BE2C (cell line): ENCODE measurements around the gene PPP2R3A.

Experiments used
- DNase-seq: peaks from one replicate; pipeline ENCODE4 v3.0.0-alpha.2; 2020
- H3K27me3 ChIP-seq: fragments of 250-450 bp; sonication (Bioruptor Pico); 2 replicates; pipeline ENCODE4 v1.5.1; 2020; ENCODE audit warnings: mild to moderate bottlenecking
- H3K36me3 ChIP-seq: fragments of 250-450 bp; sonication (Bioruptor Pico); 2 replicates; pipeline ENCODE4 v1.5.1; 2020; ENCODE audit warnings: mild to moderate bottlenecking
- H3K4me1 ChIP-seq: fragments of 250-450 bp; sonication (Bioruptor Pico); 2 replicates; pipeline ENCODE4 v1.5.1; 2020
- H3K4me3 ChIP-seq: 2 replicates; pipeline ENCODE4 v1.5.1; 2011; ENCODE audit warnings: low read depth, low read length
- H3K9me3 ChIP-seq: fragments of 250-450 bp; sonication (Bioruptor Pico); 2 replicates; pipeline ENCODE4 v1.5.1; 2020
- TF ChIP-seq, protein P1 (sequence below): IDR thresholded peaks from 2 replicates; pipeline ENCODE4 v1.5.1; 2012; ENCODE audit warnings: mild to moderate bottlenecking, low read depth, low read length

PPP2R3A gene

DNA sequence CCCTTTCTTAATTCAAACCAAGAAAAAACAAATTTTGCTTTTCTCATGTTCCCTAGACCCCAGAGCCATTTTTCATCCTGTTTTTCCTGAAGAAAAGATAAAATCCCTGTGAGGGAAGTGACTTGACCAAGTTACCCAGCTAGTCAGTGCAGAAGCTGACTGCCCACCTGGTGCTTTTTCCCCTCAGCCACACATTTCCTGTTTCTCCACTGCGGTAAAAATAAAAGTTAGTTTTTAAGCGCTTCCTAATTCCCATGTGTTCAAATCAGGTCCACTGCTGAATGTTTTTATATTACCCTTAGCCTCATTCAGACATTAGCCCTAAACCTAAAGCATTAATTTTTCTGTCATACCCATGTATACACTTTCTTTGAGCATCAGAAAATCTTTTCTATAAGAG, 26.1 kb downstream of the PPP2R3A start:
- no peaks in the 10 kb centered on the region for H3K36me3 ChIP-seq
- TF ChIP-seq, protein P1, sequence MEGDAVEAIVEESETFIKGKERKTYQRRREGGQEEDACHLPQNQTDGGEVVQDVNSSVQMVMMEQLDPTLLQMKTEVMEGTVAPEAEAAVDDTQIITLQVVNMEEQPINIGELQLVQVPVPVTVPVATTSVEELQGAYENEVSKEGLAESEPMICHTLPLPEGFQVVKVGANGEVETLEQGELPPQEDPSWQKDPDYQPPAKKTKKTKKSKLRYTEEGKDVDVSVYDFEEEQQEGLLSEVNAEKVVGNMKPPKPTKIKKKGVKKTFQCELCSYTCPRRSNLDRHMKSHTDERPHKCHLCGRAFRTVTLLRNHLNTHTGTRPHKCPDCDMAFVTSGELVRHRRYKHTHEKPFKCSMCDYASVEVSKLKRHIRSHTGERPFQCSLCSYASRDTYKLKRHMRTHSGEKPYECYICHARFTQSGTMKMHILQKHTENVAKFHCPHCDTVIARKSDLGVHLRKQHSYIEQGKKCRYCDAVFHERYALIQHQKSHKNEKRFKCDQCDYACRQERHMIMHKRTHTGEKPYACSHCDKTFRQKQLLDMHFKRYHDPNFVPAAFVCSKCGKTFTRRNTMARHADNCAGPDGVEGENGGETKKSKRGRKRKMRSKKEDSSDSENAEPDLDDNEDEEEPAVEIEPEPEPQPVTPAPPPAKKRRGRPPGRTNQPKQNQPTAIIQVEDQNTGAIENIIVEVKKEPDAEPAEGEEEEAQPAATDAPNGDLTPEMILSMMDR, result no peak
- H3K9me3 ChIP-seq, result no peaks in the 10 kb centered on the region
- H3K4me1 ChIP-seq, result no peaks in the 10 kb centered on the region
- DNase-seq, result no peak
- H3K4me3 ChIP-seq, result no peak overlapping the region
- H3K27me3 ChIP-seq, result peaks cover 12% of the 10 kb centered on the region; the same call in 1 of the 2 replicates

DNA sequence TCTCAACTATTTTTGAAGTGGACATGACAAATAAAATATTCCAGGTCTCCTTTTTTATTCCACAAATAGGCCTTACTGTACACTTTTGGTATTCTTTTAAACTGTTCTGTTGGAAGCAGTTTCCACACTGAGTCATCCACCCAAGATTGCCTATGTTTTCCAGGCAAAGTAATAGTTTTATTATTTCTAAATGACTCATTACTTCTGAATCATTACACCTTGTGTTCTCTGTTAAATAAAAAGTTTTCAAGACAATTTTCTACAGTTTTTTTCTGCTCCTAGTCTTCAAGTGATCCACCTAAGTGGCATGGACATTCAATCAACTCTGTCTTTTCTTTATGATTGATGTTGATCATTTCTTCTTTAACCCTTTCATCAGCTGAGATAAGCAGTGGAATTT, 26.5 kb downstream of the PPP2R3A start:
- no peak for DNase-seq
- H3K4me3 ChIP-seq, result no peak overlapping the region

DNA sequence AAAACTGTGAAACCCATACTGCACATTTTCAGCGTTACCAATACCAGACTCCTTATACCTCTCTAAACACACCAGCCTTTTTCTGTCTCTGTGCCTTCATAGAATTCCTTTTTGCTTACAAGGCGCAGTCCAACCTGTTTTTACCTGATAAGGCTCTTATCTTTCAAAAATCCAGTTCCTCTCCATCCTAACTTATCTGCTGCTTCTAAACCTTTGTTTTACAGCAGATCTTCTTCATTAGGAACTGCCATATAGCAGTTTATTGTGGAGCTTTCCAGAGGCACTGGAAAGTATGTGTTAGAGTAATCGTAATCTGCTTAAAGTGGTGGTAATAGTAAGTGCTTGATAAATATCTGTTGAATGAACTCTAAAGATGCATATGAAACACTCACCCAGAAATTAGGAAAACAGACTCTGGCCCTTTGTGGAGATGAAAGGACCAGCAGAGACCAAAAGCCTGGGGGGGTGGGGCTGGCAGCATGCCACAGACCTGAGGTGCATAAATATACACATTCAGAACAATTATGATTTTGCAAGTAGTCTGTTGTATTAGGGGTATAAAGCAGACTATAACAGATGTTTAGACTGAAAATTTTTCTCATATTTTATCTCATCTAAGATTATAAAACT, 29.3 kb downstream of the PPP2R3A start:
- no peaks in the 10 kb centered on the region for H3K9me3 ChIP-seq
- no peaks in the 10 kb centered on the region for H3K4me1 ChIP-seq
- TF ChIP-seq, protein P1, result no peak
- peaks cover 7% of the 10 kb centered on the region; the same call in 1 of the 2 replicates for H3K27me3 ChIP-seq
- no peak overlapping the region for H3K4me3 ChIP-seq
- no peaks in the 10 kb centered on the region for H3K36me3 ChIP-seq
- DNase-seq, result no peak

More for the DNA sequence above, 26.5 kb downstream of the PPP2R3A start:
- TF ChIP-seq, protein P1, result no peak
- H3K36me3 ChIP-seq, result no peaks in the 10 kb centered on the region
- H3K4me1 ChIP-seq, result no peaks in the 10 kb centered on the region
- H3K27me3 ChIP-seq, result peaks cover 9% of the 10 kb centered on the region; the same call in 1 of the 2 replicates
- no peaks in the 10 kb centered on the region for H3K9me3 ChIP-seq

DNA sequence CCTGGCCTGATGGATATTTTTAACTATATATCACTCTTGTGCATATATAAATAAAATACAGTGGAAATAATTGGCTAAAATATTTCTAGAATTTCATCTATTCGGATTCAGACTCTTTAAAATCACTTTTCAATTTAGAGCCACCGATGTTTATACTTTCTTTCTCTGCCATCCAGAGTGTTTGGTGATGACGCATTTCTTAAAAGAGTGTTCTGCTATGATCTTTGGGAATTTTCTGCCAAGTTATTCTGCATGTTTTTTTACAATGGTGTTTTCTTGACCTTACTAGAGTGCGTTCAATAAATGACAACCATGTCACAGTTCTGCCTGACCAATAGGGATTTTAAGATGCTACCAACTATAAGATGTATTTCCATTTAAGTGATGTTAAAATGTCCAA, 30.2 kb downstream of the PPP2R3A start:
- no peaks in the 10 kb centered on the region for H3K4me1 ChIP-seq
- peaks cover 6% of the 10 kb centered on the region; the same call in 1 of the 2 replicates for H3K27me3 ChIP-seq
- H3K4me3 ChIP-seq, result no peak overlapping the region
- no peaks in the 10 kb centered on the region for H3K9me3 ChIP-seq
- no peaks in the 10 kb centered on the region for H3K36me3 ChIP-seq
- TF ChIP-seq, protein P1, result no peak
- no peak for DNase-seq

DNA sequence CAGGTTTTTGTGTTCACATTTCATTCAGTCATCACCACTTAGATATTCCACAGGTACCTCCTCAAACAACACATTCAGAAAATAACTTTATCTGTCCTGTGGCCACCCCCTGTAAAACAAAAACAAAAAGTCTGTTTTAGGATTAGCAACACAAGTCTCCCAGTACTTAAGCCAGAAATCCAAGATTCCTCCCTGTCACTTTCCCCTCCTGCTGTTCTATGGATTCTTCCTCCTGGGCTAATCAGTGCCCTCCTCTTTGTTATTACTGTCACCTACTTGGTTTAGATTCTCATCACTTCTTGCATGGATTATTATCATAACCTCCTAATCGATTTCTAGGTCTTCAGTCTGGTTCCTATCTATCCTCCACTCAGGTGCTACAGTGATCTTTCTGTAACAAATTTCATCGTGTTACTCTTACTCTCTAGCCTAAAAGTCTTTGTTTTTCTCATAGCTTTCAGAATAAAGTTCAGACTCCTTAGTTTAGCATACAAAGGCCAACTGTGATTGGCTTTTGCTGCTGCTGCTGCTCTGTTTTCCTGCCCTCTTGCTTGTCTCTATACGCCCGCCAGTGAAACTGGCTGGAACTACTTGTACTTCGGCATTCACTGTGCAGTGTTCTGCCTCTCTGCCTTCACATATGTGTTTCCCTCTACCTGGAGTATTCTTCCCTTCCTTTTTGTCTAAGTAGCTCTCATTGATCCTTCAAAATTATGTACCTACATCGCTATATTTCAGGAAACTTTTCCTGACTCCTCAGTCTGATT, 32.2 kb downstream of the PPP2R3A start:
- H3K36me3 ChIP-seq, result no peaks in the 10 kb centered on the region
- H3K4me3 ChIP-seq, result no peak overlapping the region
- DNase-seq, result no peak
- TF ChIP-seq, protein P1, result no peak
- peaks cover under 1% of the 10 kb centered on the region; the same call in 1 of the 2 replicates for H3K27me3 ChIP-seq
- H3K9me3 ChIP-seq, result no peaks in the 10 kb centered on the region
- no peaks in the 10 kb centered on the region for H3K4me1 ChIP-seq

DNA sequence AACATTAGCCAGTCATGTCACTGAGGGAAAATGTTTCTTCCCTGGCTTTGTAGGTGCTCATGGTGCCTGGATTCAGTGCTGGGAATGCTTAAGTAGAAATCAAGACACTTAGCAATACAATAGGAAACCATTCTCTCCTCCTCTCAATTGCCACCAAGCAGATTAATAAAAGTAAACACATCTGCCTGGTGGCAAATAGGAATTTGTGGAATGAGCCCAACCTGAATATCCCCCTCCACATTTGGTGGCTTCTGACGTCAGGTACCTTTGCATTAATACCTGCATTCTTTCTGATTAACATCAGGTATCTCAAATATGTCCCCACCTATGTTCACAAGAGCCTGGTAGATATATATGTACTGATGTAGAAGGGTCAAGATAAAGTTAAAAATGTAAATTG, 42.7 kb downstream of the PPP2R3A start:
- no peak for DNase-seq
- H3K36me3 ChIP-seq, result no peaks in the 10 kb centered on the region
- H3K4me3 ChIP-seq, result no peak overlapping the region
- TF ChIP-seq, protein P1, result no peak
- peaks cover 4% of the 10 kb centered on the region; the same call in 1 of the 2 replicates for H3K27me3 ChIP-seq
- H3K4me1 ChIP-seq, result no peaks in the 10 kb centered on the region
- no peaks in the 10 kb centered on the region for H3K9me3 ChIP-seq
